ENCODE results near the gene ABCC3.

ABCC3 gene

GRCh38 chr17:50641357-50641756 is 6.7 kb downstream of the ABCC3 start:
- no peak for DNase-seq (ENCODE audit: low read depth in 2 of 3, low spot score in 2 of 3)

DNA sequence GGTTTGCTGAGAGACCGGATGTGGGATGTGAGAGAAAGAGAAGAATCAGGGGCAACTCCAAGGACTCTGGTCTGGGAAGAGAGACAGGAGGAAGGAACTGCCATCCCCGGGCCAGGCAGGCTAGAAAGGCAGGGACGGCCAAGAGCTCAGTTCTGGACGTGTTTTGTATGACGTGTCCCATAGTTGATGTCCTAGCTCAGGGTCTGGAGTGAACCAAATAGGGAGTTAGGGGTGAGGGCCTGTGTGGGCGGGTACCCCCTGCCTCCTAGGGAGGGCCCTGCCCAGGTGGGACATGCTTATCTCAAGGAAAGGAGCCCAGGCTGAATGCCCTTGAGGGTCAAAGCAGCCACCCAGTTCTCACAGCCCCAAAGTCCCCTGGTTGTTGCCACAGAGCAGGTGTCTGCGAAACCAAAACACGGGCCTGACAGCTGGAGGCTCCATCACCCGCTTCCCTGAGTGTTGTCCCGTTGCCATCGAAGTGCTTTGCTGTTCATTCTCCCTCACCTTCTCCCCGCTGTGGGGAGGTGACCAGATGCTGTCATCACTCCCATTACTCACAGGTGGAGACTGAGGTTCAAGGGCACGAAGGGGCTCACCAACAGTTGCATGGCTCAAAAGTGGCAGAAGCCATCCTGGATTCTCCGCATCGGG is 7.5 kb downstream of the ABCC3 start:
- DNase-seq (ENCODE audit: low read depth in 2 of 3, low spot score in 2 of 3), result no peak

DNA sequence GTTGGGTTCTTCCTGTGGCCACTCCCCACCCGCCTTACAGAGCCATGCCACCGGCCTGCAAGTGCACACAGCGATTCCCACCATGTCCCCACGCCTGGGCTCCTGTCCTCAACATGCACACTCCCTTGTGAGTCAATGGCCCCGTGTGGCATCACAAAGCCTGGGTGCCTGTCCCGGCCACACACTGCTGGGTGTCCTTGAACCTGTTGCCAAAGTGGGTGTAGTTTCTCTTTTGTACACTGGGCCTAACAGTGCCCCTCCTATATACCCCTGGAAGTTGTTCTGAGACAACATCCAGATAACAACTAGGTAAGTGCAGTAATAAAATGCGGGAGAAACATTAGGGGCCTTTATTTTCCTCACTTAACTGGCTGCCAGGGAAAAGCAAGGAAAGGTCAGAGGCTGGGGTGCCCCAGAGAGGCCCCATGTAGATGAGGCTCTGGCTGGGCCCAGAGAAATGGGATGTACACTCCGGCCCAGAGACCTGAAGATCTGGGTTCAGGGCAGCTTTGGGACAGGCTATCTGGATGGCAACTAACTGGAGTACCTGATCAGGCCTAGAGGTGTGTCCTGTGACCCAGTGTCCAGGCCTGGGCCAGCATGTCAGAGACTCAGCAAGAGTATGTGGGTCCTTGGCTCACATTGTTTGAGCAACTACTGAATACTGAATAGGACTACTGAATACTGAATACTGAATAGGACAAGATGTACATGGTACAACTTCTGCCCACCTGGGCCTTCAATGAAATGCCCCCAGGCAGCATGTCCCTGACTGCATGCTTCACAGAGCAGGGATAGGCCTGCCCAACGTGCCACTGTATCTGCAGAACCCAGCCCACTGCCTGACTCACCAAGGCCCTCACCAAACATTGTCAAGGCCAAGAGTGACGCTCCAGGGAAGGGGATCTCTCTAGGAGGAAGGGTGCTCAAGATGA is 8.3 kb downstream of the ABCC3 start:
- no peak for DNase-seq (ENCODE audit: low read depth in 2 of 3, low spot score in 2 of 3)

DNA sequence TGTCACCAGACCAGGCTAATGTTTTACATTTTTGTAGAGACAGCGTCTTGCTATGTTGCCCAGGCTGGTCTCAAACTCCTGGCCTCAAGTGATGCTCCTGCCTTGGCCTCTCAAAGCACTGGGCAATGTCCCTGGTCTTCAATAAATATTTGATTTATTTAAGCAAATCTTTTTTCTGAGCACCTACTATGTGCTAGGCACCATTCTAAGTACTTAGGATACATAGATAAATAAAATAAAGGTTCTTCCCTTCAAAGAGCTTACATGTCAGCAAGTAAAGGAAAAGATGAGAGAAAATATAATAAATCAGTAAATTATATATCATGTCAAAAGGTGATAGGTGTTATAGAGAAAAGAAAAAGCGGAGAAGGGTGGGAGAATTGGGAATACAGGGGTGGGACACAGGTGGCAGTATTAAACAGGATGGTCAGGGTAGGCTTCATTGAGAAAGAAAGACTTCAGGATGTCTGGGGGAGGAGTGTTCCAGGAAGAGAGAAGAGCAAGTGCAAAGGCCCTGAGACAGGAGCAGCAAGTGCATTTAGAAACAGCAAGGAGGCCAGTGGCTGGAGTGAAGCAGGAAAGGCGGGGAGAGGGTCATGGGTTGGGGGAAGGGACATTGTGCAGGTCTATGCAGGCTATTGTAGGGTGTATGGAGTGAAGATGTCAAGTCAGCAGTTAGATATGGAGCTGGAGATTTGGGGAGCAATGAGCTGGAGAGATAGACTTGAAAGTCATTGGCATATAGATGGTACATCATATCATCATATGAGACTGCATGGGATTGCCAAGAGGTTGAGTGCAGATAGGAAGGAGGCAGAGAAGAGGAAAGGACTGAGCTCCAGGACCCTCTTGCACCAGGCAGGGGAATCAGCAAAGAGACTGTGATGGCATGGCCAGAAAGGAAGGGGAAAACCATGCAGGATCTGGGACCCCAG is 11.3 kb downstream of the ABCC3 start:
- no peak for DNase-seq (ENCODE audit: low read depth in 2 of 3, low spot score in 2 of 3)

DNA sequence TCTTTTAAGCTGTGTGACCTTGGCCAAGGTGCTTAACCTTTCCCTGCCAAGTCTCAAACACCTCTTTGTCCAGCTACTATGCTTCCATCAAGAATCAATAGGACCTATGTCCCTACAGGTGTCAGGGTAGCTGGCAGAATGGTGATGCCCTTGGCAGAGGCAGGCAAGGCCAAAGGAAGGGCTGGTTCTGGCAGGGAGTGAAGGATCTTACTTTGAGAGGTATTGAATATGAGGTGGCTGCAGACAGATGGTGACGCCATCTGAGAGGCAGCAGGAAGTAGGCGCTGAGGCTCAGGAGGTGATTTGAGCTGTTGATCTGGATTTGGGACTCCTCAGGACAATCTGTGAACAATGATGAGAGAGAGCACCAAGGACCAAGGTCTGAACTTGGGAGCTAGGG is 12.5 kb downstream of the ABCC3 start:
- no peak for DNase-seq (ENCODE audit: low read depth in 2 of 3, low spot score in 2 of 3)

DNA sequence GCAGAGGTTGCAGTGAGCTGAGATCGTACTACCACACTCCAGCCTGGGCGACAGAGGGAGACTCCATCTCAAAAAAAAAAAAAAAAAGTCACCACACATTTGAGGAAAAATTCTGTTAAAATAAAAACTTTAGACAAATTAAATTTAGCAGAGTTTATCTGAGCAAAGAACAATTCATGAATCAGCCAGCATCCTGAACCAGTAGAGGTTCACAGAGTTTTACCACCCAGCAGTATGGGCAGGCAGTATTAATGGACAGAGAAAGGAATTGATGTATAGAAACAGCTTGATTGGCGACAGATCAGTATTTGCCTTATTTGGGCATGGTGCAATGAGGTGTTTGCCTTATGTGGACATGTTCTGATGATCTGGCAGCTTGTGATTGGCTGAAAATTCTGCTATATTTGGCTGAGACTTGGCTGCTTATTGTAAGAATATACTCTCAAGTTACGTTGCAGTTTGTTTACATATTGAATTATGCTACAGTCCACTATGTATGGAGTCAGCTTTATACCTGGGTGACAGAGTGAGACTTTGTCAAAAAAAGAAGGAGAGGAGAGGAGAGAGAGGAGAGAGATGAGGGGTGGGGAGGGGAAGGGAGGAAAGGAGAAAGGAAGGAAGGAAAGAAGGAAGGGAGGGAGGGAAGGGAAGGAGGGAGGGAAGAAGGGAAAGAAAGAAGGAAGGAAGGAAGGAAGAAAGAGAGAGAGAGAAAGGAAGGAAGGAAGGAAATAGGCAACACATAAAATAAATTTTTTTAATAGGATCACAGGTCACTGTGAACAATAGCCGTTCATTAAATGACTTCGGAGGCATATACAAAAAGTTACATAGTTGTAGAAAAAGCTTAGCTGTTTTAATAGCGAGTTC is 14.6 kb downstream of the ABCC3 start:
- no peak for DNase-seq (ENCODE audit: low read depth in 2 of 3, low spot score in 2 of 3)

DNA sequence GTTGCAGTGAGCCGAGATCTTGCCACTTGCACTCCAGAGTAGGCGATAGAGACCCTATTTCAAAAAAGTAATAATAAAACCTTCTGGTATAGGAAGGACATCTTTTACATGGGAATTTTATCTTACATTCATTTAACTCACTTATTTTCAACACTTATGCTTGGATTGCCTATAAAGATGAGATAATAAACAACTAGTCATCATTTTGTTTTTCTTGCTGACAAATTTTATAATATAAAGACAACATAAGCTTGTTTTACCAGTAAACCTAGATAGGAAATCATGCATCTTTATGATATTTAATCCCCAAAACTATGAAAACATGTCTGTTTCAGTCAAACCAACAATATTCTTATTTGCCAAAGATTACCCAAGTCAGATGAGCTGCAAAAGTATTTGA is 17.0 kb downstream of the ABCC3 start:
- DNase-seq (ENCODE audit: low read depth in 2 of 3, low spot score in 2 of 3), result no peak

DNA sequence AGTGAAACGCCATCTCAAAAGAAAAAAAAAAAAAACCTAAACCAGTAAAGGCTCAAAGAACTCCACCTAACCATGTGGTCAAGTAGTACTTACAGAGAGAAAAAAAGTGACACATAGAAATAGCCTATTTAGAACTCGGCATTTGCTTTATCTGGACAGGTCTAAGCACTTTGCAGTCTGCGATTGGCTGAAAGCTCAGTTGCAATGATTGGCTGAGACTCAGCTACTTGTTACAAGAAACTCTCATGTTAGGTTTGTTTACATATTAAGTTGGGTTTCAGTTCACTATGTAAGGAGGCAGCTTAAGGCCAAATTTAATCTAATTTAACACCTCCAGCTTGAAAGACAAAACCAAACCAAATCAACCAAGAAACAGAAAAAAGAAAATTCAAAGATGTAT is 19.1 kb downstream of the ABCC3 start:
- DNase-seq (ENCODE audit: low read depth in 2 of 3, low spot score in 2 of 3), result no peak

GRCh38 chr17:50656509-50656908 is 21.8 kb downstream of the ABCC3 start:
- no peak for DNase-seq (ENCODE audit: low read depth in 2 of 3, low spot score in 2 of 3)

GRCh38 chr17:50657054-50657453 is 22.4 kb downstream of the ABCC3 start:
- DNase-seq (ENCODE audit: low read depth in 2 of 3, low spot score in 2 of 3), result no peak

DNA sequence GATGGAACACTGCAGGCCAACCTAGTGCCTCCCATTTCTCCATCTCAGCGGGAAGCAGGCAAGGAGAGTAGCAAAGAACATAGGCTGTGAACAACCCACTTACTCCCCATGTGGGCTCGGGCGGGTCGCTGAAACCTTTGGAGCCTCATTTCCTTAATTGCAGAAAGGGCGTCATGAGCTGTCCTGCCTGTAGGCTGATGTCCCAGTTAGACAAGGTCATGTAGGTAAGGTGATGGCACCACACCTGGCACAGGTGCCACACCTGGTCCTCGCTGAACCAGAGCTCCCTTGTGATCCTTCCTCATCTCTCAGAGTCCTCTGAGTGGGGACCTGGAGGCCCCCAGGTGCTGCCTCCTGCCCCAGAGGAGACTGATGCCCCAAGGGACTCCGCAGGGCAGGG is 22.9 kb downstream of the ABCC3 start:
- DNase-seq (ENCODE audit: low read depth in 2 of 3, low spot score in 2 of 3), result no peak

DNA sequence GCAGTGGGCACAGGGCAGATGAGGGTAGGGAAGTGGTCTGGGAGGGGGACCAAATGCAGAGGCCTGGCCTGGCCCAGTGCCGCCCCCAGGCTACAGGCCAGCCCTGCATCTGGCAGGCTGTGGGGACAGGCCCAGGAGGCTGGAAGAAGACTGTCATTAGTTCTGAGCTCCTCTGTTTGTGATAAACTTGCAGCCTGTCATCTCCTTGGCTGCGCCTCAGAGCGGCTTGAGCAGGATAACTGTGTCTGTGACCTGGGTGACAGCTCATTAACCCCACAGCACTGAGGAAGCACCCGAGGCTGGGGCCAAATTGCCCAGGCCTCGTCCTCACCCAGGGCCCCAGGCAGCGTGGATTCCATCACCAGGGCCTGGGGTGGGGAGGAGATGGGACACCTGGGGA is 23.9 kb downstream of the ABCC3 start:
- no peak for DNase-seq (ENCODE audit: low read depth in 2 of 3, low spot score in 2 of 3)

DNA sequence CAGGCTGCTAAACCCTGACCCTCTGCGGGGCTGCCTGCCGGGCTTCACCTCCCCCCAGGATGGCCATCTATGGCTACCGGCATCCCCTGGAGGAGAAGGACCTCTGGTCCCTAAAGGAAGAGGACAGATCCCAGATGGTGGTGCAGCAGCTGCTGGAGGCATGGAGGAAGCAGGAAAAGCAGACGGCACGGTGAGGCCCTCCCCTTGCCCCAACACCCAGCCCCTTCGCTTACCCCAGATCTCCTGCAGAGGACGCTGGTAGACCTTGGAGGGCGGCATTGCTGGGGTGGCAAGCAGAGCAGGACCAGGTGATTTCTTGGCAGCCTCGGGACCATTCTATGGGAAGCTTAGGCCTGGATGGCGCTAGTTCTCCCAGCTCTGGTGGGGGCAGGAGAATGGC is 24.5 kb downstream of the ABCC3 start:
- DNase-seq (ENCODE audit: low read depth in 2 of 3, low spot score in 2 of 3), result no peak

DNA sequence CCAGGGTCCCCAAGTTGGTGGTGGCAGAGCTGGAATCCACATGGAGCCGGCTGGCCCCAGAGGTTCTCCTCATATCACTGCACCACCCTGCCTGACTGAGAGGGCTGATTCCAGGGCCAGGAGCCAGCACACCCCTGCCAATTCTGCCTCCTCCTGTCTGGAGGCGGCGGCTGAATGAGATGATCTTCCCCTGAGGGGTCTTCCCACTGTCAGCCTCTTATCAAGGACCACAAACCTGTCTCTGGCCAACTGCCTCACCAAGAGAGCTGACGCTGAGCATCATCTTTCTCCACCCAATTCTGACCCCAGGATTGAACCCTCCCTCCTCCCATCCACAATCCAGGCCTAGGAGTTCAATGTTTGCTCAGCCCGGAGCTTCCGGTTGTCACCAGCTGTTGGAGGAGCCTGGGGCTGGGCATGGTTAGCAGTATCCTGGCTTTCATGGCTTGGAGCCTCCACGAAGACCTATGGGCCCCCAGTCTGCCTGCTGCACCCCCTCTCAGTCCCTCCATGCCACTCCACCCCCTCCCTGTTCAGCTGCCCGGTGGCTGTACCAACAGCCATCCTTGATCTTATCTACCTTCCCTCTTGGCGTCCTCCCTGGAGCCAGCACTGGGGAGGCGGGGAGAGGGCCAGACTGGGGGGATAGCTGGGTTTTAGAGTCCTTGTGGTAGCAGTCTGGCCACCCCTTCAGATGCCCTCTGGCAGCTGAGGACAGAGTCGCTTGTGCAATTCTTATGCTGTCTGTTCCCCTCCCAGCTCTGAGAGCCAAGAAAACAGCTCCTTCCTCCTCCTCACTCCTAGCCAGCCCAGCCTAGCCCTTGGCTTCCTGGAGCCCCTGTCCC is 25.6 kb downstream of the ABCC3 start:
- no peak for DNase-seq (ENCODE audit: low read depth in 2 of 3, low spot score in 2 of 3)

DNA sequence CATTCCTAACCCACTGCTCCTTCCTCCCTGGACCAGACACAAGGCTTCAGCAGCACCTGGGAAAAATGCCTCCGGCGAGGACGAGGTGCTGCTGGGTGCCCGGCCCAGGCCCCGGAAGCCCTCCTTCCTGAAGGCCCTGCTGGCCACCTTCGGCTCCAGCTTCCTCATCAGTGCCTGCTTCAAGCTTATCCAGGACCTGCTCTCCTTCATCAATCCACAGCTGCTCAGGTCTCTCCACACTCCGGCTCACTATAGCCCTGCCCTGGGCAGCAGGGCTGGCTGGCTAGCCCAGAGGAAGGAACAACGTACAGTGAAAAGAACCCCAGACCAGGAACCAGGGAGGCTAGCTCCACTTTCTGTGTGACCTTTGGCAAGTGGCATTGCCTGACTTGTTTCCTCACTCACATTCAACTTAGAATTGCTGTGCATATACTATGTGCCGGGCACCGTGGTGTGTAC is 26.2 kb downstream of the ABCC3 start:
- DNase-seq (ENCODE audit: low read depth in 2 of 3, low spot score in 2 of 3), result no peak

DNA sequence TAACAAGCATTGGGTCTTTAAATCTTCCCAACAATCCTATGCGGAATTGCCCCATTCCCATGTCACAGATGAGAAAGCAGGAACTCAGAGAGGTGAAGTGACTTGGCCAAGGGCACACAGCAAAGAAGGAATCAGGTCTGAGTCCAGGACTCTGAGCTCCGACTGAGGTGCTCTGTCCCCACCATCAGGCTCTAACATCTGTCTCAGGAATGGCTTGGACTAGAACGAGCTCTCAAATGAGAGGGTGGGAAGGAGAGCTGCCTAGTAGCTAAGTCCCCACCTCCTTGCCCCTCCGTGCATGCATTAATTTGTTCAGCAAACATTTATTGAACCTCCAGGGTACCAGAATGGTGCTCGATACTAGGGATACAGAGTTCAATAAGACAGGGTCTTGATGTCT is 26.7 kb downstream of the ABCC3 start:
- DNase-seq (ENCODE audit: low read depth in 2 of 3, low spot score in 2 of 3), result no peak

GRCh38 chr17:50661795-50662391 is 27.2 kb downstream of the ABCC3 start:
- DNase-seq (ENCODE audit: low read depth in 2 of 3, low spot score in 2 of 3), result no peak

- DNase-seq (ENCODE audit: low read depth in 2 of 3, low spot score in 2 of 3), result no peak
Observed at GRCh38 chr17:50662632-50663225, 28.0 kb downstream of the ABCC3 start.
